Measurements from ENCODE around the gene DAPP1. TPM values are rescaled to one million over a fixed set of nuclear protein-coding genes. Genes with fewer than 3 reads are reported as not detected.

Gene DAPP1
- total and polyA plus RNA-seq, 10 of the 15 experiments (the other 5 are each of a cell fraction or from before 2014, with no cell fraction given) = 46.5 to 147 (median 74.2) TPM

DNA sequence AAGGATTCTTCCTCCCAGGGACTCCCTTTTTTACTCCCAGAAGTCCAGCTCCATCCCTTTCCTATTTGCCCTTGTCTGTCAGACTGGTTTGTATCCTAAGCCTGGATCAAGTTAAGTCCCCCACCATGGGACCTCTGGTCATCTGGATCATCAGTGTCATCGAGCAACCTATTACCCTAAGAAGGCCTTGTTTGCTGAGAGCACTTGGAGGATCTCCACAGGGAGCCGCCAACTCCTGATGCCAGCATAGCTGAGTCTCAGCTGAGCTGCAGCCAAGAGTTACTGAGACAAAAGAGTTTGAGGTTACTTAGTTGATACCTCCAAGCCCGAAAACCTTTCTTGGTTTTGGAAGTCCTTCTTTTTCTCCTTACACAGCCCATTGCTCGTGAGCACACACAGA lies 10.1 kb upstream of the DAPP1 start (continued):
- TF ChIP-seq, protein P1, sequence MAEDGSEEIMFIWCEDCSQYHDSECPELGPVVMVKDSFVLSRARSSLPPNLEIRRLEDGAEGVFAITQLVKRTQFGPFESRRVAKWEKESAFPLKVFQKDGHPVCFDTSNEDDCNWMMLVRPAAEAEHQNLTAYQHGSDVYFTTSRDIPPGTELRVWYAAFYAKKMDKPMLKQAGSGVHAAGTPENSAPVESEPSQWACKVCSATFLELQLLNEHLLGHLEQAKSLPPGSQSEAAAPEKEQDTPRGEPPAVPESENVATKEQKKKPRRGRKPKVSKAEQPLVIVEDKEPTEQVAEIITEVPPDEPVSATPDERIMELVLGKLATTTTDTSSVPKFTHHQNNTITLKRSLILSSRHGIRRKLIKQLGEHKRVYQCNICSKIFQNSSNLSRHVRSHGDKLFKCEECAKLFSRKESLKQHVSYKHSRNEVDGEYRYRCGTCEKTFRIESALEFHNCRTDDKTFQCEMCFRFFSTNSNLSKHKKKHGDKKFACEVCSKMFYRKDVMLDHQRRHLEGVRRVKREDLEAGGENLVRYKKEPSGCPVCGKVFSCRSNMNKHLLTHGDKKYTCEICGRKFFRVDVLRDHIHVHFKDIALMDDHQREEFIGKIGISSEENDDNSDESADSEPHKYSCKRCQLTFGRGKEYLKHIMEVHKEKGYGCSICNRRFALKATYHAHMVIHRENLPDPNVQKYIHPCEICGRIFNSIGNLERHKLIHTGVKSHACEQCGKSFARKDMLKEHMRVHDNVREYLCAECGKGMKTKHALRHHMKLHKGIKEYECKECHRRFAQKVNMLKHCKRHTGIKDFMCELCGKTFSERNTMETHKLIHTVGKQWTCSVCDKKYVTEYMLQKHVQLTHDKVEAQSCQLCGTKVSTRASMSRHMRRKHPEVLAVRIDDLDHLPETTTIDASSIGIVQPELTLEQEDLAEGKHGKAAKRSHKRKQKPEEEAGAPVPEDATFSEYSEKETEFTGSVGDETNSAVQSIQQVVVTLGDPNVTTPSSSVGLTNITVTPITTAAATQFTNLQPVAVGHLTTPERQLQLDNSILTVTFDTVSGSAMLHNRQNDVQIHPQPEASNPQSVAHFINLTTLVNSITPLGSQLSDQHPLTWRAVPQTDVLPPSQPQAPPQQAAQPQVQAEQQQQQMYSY (CRISPR knock-in tag; IDR thresholded peaks at IDR 0.05) = no peak

DNA sequence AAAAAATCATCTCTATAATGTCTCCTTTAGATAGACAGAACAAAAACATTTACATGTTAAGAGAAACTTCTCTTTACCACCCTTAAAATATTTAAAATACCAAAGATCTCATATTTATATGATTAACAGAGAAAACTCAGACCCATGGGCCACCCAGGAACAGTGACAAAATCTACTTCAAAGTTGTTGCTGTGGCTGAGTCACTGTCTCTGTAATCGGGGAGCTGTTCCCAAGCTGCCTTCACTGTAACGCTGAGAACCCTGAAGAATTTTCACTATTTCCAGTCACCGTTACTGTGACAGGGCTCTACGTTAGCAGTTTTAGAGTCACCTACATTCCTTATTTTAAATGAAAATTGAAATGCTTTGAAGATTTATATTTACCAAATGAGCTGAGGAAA lies 9.0 kb upstream of the DAPP1 start:
- Histone ChIP-seq H3K4me3 (no peak overlapping the region), H4K20me1 (ENCODE audit: control insufficient read depth, insufficient read depth) (no peaks in the 10 kb centered on the region), H3K79me2 (ENCODE audit: control insufficient read depth, insufficient read depth, low read length) (no peaks in the 10 kb centered on the region), H2AFZ (ENCODE audit: control insufficient read depth, low read depth, low read length) (no peak overlapping the region), H3K9ac (ENCODE audit: control insufficient read depth, insufficient read depth, low read length) (no peak overlapping the region), H3K36me3 (ENCODE audit: control insufficient read depth in 2 of 2, insufficient read depth in 2 of 2, low read length in 1 of 2) (no peaks in the 10 kb centered on the region), H3K27ac (ENCODE audit: control insufficient read depth, insufficient read depth) (no peak overlapping the region), H3K27me3 (replicated peaks in 1 of 2; ENCODE audit: control insufficient read depth in 2 of 2, insufficient read depth in 2 of 2, low read length in 1 of 2) (no peaks in the 10 kb centered on the region; a peak in 1 of 4 replicates), H3K4me1 (ENCODE audit: control insufficient read depth, insufficient read depth, low read length) (peaks cover 5% of the 10 kb centered on the region; the same call in 1 of the 2 replicates), H3K4me2 (ENCODE audit: control insufficient read depth, insufficient read depth) (no peak overlapping the region), H3K9me3 (replicated peaks; ENCODE audit: control insufficient read depth, insufficient read depth, low read length) (no peaks in the 10 kb centered on the region)
- CTCF ChIA-PET = interaction anchor here (0.6 to 7.1 kb wide), 50 partner anchors 8 to 404 kb away, joined by 3 to 167 read pairs (median 6); partner anchors contain the start of genes DAPP1, DNAJB14, H2AZ1 and LAMTOR3
- in situ Hi-C loops (cut with MboI) (loop anchor here (5.0 kb wide), 1 partner anchor 245 kb away; the partner anchor contains the start of gene TRMT10A), intact Hi-C loops (cut with micrococcal nuclease; ENCODE audit: unreplicated experiment) (loop anchor here (1.0 kb wide), 1 partner anchor 246 kb away; no protein-coding TSS in a partner anchor)
- SMC1A ChIA-PET (ENCODE audit: uncharacterized antibody, unreplicated experiment) = interaction anchor here (0.7 to 3.1 kb wide), 36 partner anchors 8 to 405 kb away, joined by 3 to 50 read pairs (median 6); partner anchors contain the start of genes DAPP1, DNAJB14 and TRMT10A
- DNase-seq (ENCODE audit: low read depth, low spot score) (no peak), FAIRE-seq (no peak), ATAC-seq (no peak)
- POLR2A ChIA-PET = interaction anchor here (0.7 to 1.3 kb wide), 2 partner anchors 92 to 244 kb away, joined by 3 to 7 read pairs; partner anchors contain the start of gene TRMT10A
- BruUV-seq (replicated peaks) = no TSS peak
- RAD21 ChIA-PET (ENCODE audit: unreplicated experiment) = interaction anchor here (0.6 to 7.3 kb wide), 23 partner anchors 9 to 343 kb away, joined by 3 to 98 read pairs (median 7); partner anchors contain the start of genes DAPP1, DNAJB14, H2AZ1 and TRMT10A
- WGBS (ENCODE audit: insufficient coverage, insufficient replicate concordance, low lambda C conversion rate, missing lambda C conversion rate) = 49% methylated on average over 4 of the region's 4 CpGs
- TF ChIP-seq BCL11A (IDR thresholded peaks at IDR 0.05; ENCODE audit: low read depth, low read length) = no peak
- TF ChIP-seq, protein P1 (CRISPR knock-in tag; IDR thresholded peaks at IDR 0.05) = no peak
- TF ChIP-seq MEF2A (IDR thresholded peaks at IDR 0.05; ENCODE audit: insufficient read depth, low read depth, low read length) = no peak
- TF ChIP-seq SMAD5 (IDR thresholded peaks at IDR 0.05; ENCODE audit: low read depth) = no peak
- no peak for TF ChIP-seq RB1 (IDR thresholded peaks at IDR 0.05; ENCODE audit: borderline replicate concordance)
- TF ChIP-seq EGR1 (IDR thresholded peaks at IDR 0.05; ENCODE audit: borderline replicate concordance in 1 of 2, low read depth in 2 of 2, low read length in 2 of 2) = no peak
- no peak for TF ChIP-seq POLR2AphosphoS2 (IDR thresholded peaks at IDR 0.05; ENCODE audit: low read depth, low read length)
- no peak for TF ChIP-seq TCF12 (IDR thresholded peaks at IDR 0.05; ENCODE audit: low read depth, low read length)
- TF ChIP-seq BMI1 (IDR thresholded peaks at IDR 0.05; ENCODE audit: borderline replicate concordance) = no peak
- no peak for TF ChIP-seq CHD4 (IDR thresholded peaks at IDR 0.05)
- TF ChIP-seq BCLAF1 (IDR thresholded peaks at IDR 0.05) = no peak
